Left ventricle myocardium superior (tissue), 1 donor: ENCODE data around the gene ABHD4. TPM values are rescaled to one million over a fixed set of nuclear protein-coding genes. Genes with fewer than 3 reads are reported as not detected.
A peak's percentile ranks its signal among the peaks of the same experiment; 100 is the strongest.

ENCODE experiments used
- ATAC-seq: fragments of 200-7000 bp; cut with Tn5 transposase; one replicate; pipeline ENCODE4 v1.9.1; 2020; ENCODE audit warnings: mild to moderate bottlenecking, moderate library complexity
- DNase-seq: peaks from one replicate; pipeline ENCODE4 v3.0.0-alpha.2; 2020
- intact Hi-C: fragments of 100-400 bp; cut with micrococcal nuclease; formaldehyde crosslinking; loops from one replicate; pipeline ENCODE4 v1.11.0; 2022
- total RNA-seq: library from RNA; stranded (reverse); fragmentation: NEBNext Ultra II Directional; extraction: Animal tissue kit (Norgen Biotek cat#: 25700); gene quantifications from one replicate; pipeline ENCODE4 v1.2.1, GENCODE V29; 2021
- donor health status: DM: no; HTN: yes; CAD: no; lungs with severe emphysema.

The ABHD4 gene
- total RNA-seq, 1 donor from 2014 or later: 24.5 TPM

GRCh38 chr14:22648506-22648905 is 50.4 kb downstream of the ABHD4 start:
- intact Hi-C loops: loop anchor here (10.0 kb wide), 1 partner anchor 254 kb away; no protein-coding TSS in a partner anchor

GRCh38 chr14:22650046-22650739 is 52.1 kb downstream of the ABHD4 start:
- intact Hi-C loops: loop anchor here (5.0 kb wide), 1 partner anchor 78 kb away; no protein-coding TSS in a partner anchor
- no peak for DNase-seq
- no peak for ATAC-seq

More at GRCh38 chr14:22648506-22648905, 50.4 kb downstream of the ABHD4 start:
- no peak for ATAC-seq
- no peak for DNase-seq

GRCh38 chr14:22650960-22651521 is 52.9 kb downstream of the ABHD4 start:
- DNase-seq (no peak), ATAC-seq (no peak)
- intact Hi-C loops: loop anchor here (5.0 kb wide), 1 partner anchor 79 kb away; no protein-coding TSS in a partner anchor

GRCh38 chr14:22651586-22651985 is 53.5 kb downstream of the ABHD4 start:
- intact Hi-C loops: loop anchor here (5.0 kb wide), 1 partner anchor 79 kb away; no protein-coding TSS in a partner anchor
- no peak for ATAC-seq
- no peak for DNase-seq

- intact Hi-C loops: loop anchor here (5.0 kb wide), 1 partner anchor 81 kb away; no protein-coding TSS in a partner anchor
- ATAC-seq: peak; percentile 85
- DNase-seq: peak; percentile 41
Observed at GRCh38 chr14:22653012-22653621, 55.0 kb downstream of the ABHD4 start.

GRCh38 chr14:22656226-22656625 is 58.1 kb downstream of the ABHD4 start:
- DNase-seq (no peak), ATAC-seq (no peak)
- intact Hi-C loops: no loop called here

- ATAC-seq (peak; percentile 58), DNase-seq (no peak)
- intact Hi-C loops: no loop called here
Observed at GRCh38 chr14:22656945-22657731, 59.0 kb downstream of the ABHD4 start.

- DNase-seq: no peak
- peak; percentile 55 for ATAC-seq
- intact Hi-C loops: no loop called here
Observed at GRCh38 chr14:22657861-22658260, 59.8 kb downstream of the ABHD4 start.

GRCh38 chr14:22658946-22659345 is 60.8 kb downstream of the ABHD4 start:
- ATAC-seq: no peak
- intact Hi-C loops: no loop called here
- no peak for DNase-seq

- DNase-seq: no peak
- intact Hi-C loops: no loop called here
- ATAC-seq: no peak
Observed at GRCh38 chr14:22660654-22661053, 62.6 kb downstream of the ABHD4 start.

Other genes starting within 250 kb of the ABHD4 start
- 149 TPM for gene DAD1, start 9.1 kb upstream of the ABHD4 start, total RNA-seq
- not detected for gene OR6J1, start 46.1 kb downstream of the ABHD4 start, total RNA-seq
- gene OXA1L, start 168.4 kb downstream of the ABHD4 start, total RNA-seq: 184 TPM
- 4.7 TPM for gene SLC7A7, start 217.1 kb downstream of the ABHD4 start, total RNA-seq
- gene MRPL52, start 231.6 kb downstream of the ABHD4 start, total RNA-seq: 113 TPM
- 19.9 TPM for gene MMP14, start 238.3 kb downstream of the ABHD4 start, total RNA-seq